ENCODE data around the gene CFAP300.

- TF ChIP-seq TAF1 (IDR thresholded peaks at IDR 0.05; ENCODE audit: borderline replicate concordance, insufficient read depth, low read length) (no peak), REST (IDR thresholded peaks at IDR 0.05; ENCODE audit: insufficient read depth in 1 of 2, low read depth in 2 of 2, low read length in 2 of 2) (no peak), POLR2AphosphoS5 (IDR thresholded peaks at IDR 0.05; ENCODE audit: low read depth, low read length) (no peak)
Observed at GRCh38 chr11:102006835-102007566, 40.2 kb upstream of the CFAP300 start.
